NT2/D1 (cell line): ENCODE results near the gene TEX44.
"Not testable (repeated sequence)": the region's sequence is repeated elsewhere in the genome, so short reads cannot be mapped to it uniquely, and the experiment has no call there.

Source experiments
- DNase-seq: peaks from one replicate; pipeline ENCODE4 v3.0.0-alpha.2; 2011; ENCODE audit warnings: low read depth, low spot score
- H3K27me3 ChIP-seq: 2 replicates; pipeline ENCODE4 v1.6.0; 2011; ENCODE audit warnings: mild to moderate bottlenecking; ENCODE audit not compliant: insufficient read length, insufficient read depth
- H3K36me3 ChIP-seq: 2 replicates; pipeline ENCODE4 v1.6.1; 2011; ENCODE audit warnings: mild to moderate bottlenecking, low read length, mixed read lengths; ENCODE audit not compliant: insufficient read depth, insufficient read length
- H3K4me1 ChIP-seq: 2 replicates; pipeline ENCODE4 v1.5.1; 2011; ENCODE audit not compliant: insufficient read depth, insufficient read length
- H3K4me3 ChIP-seq: 2 replicates; pipeline ENCODE4 v1.5.1; 2011; ENCODE audit warnings: low read depth; ENCODE audit not compliant: insufficient read length
- H3K9ac ChIP-seq: 2 replicates; pipeline ENCODE4 v1.6.0; 2011; ENCODE audit warnings: low read depth; ENCODE audit not compliant: insufficient read length
- H3K9me3 ChIP-seq: 2 replicates; pipeline ENCODE4 v1.5.1; 2011; ENCODE audit warnings: mild to moderate bottlenecking, low read length; ENCODE audit not compliant: insufficient read depth
- SUZ12 ChIP-seq: IDR thresholded peaks from 2 replicates; pipeline ENCODE4 v1.6.1; 2011; ENCODE audit not compliant: insufficient read length, insufficient read depth; ENCODE audit errors: extremely low read depth
- YY1 ChIP-seq: IDR thresholded peaks from 2 replicates; pipeline ENCODE4 v1.6.1; 2011; ENCODE audit not compliant: insufficient read length, insufficient read depth
- ZNF274 ChIP-seq: IDR thresholded peaks from 2 replicates; pipeline ENCODE4 v1.6.1; 2011; ENCODE audit warnings: mild to moderate bottlenecking, low read depth, low read length

Gene TEX44

DNA sequence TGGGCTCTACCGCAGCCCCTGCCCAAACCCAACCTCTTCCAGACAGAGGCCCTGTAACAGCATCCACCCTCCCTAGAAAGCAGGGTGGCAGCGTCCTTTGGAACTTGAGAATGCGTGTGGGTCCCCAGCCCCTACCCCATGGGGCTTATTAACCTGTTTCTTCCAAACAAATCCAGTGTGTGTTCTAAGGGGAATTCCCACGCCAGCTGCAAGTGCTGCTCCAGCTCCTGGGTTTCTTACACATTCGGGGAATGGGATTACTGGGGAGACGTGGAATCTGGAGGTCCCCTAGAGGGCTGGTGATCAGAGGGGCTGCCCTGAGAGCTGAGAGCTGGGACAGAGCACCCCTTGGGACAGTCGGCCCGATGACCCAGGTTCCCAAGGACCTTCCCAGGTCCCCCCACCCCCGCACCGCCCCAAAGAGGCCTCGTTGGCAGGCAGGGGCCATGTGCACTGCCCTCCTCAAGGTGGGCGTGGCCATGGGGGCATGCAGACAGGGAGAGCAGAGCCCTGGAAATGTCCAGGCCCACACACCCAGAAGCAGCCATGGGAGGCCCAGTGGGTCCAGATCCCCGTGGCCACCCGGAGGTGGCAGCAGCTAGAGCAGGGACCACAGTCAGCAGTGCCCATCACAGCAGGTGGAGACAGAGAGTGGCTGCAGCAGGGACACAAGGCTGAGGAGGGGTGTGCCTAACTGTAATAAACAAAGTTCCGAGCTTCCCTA lies 18.8 kb upstream of the TEX44 start:
- H3K4me3 ChIP-seq, result no peak overlapping the region
- DNase-seq, result no peak
- H3K27me3 ChIP-seq, result no peaks in the 10 kb centered on the region
- H3K4me1 ChIP-seq, result peaks cover 29% of the 10 kb centered on the region
- H3K36me3 ChIP-seq, result no peaks in the 10 kb centered on the region
- TF ChIP-seq YY1 (no peak), SUZ12 (no peak), ZNF274 (no peak)
- H3K9ac ChIP-seq, result peak overlapping the region; percentile 52
- H3K9me3 ChIP-seq, result no peaks in the 10 kb centered on the region; the same call in 1 of the 2 replicates

- TF ChIP-seq YY1 (no peak), SUZ12 (no peak), ZNF274 (no peak)
- Histone ChIP-seq H3K4me3 (no peak overlapping the region), H3K36me3 (no peaks in the 10 kb centered on the region), H3K9me3 (peaks cover 7% of the 10 kb centered on the region; the same call in 1 of the 2 replicates), H3K27me3 (no peaks in the 10 kb centered on the region), H3K9ac (peak overlapping the region; percentile 70), H3K4me1 (peaks cover 27% of the 10 kb centered on the region)
- DNase-seq, result no peak
These were observed 16.9 kb upstream of the TEX44 start for GRCh38 chr2:231575612-231576256.

GRCh38 chr2:231576465-231576864 lies 16.2 kb upstream of the TEX44 start:
- H3K9me3 ChIP-seq, result peaks cover 7% of the 10 kb centered on the region; the same call in 1 of the 2 replicates
- no peak overlapping the region for H3K4me3 ChIP-seq
- no peaks in the 10 kb centered on the region for H3K27me3 ChIP-seq
- no peak for TF ChIP-seq YY1
- TF ChIP-seq SUZ12, result no peak
- TF ChIP-seq ZNF274, result no peak
- DNase-seq, result no peak
- H3K9ac ChIP-seq, result peak overlapping the region; percentile 70
- H3K4me1 ChIP-seq, result peaks cover 27% of the 10 kb centered on the region
- no peaks in the 10 kb centered on the region for H3K36me3 ChIP-seq

DNA sequence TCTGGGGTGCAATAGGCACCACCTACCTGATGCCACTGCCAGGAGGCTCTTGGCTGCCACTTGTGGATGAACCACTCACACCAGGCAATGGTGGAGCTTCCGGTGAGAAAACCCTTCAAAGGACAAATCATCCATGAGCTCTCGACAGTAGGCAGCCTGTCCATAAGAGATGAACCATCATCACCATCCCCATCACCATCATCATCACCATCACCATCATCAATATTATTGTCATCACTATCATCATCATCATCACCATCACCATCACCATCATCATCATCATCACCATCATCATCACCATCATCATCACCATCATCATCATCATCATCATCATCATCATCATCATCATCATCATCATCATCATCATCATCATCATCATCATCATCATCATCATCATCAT lies 14.0 kb upstream of the TEX44 start:
- peaks cover 30% of the 10 kb centered on the region for H3K4me1 ChIP-seq
- not testable (repeated sequence) for H3K9ac ChIP-seq, H3K4me3 ChIP-seq, H3K9me3 ChIP-seq, H3K27me3 ChIP-seq, H3K36me3 ChIP-seq, DNase-seq

GRCh38 chr2:231579560-231579959 lies 13.1 kb upstream of the TEX44 start:
- TF ChIP-seq YY1 (no peak), SUZ12 (no peak), ZNF274 (no peak)
- H3K4me3 ChIP-seq, result no peak overlapping the region
- H3K9me3 ChIP-seq, result peaks cover 7% of the 10 kb centered on the region; the same call in 1 of the 2 replicates
- peaks cover 24% of the 10 kb centered on the region for H3K4me1 ChIP-seq
- no peak for DNase-seq
- H3K9ac ChIP-seq, result no peak overlapping the region
- H3K27me3 ChIP-seq, result no peaks in the 10 kb centered on the region
- no peaks in the 10 kb centered on the region for H3K36me3 ChIP-seq

GRCh38 chr2:231581328-231581727 lies 11.3 kb upstream of the TEX44 start:
- no peak overlapping the region for H3K4me3 ChIP-seq
- H3K36me3 ChIP-seq, result no peaks in the 10 kb centered on the region
- peaks cover 7% of the 10 kb centered on the region; the same call in 1 of the 2 replicates for H3K9me3 ChIP-seq
- H3K4me1 ChIP-seq, result peaks cover 13% of the 10 kb centered on the region
- DNase-seq, result no peak
- no peak overlapping the region for H3K9ac ChIP-seq
- TF ChIP-seq YY1 (no peak), ZNF274 (no peak), SUZ12 (no peak)
- no peaks in the 10 kb centered on the region for H3K27me3 ChIP-seq

DNA sequence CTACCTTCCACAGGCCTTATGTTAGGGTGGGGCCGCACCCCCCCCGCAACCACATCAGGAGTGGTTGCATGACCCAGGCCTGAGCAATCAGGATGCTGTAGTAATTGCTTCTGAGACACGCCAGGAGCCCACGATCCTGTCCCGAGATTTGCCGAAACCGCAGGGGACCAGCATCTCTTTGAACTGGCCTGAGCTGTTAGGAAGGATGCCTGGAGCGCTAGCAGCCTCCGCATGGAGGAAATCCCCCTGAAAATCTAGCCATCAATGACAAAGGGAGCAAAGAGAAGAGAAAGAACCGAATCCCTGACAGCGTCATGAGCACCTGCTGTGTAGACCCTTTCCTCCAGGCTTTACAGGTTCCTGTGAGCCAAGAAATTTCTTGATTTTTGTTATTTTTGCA lies 8.7 kb upstream of the TEX44 start:
- Histone ChIP-seq H3K36me3 (no peaks in the 10 kb centered on the region), H3K27me3 (no peaks in the 10 kb centered on the region), H3K4me1 (peaks cover 11% of the 10 kb centered on the region), H3K4me3 (no peak overlapping the region), H3K9ac (peak overlapping the region; percentile 56), H3K9me3 (0 out of 2 replicates have a peak, but pooled peaks cover 7% of the 10 kb centered on the region)
- no peak for TF ChIP-seq ZNF274
- no peak for TF ChIP-seq SUZ12
- TF ChIP-seq YY1, result no peak
- peak; percentile 87 for DNase-seq

- H3K4me3 ChIP-seq, DNase-seq, H3K36me3 ChIP-seq, H3K9me3 ChIP-seq, H3K9ac ChIP-seq, H3K27me3 ChIP-seq: not testable (repeated sequence)
- H3K4me1 ChIP-seq, result peaks cover 16% of the 10 kb centered on the region
These were observed 4.9 kb upstream of the TEX44 start for GRCh38 chr2:231587744-231588143.
